GM21447 (cell line): ENCODE data around the gene ARHGEF33.

Source experiments
- ATAC-seq: cut with Tn5 transposase; IDR thresholded peaks from one replicate; pipeline ENCODE4 v1.9.1; 2021; ENCODE audit not compliant: unreplicated experiment

Gene ARHGEF33

GRCh38 chr2:39013871-39014270 is 124.2 kb downstream of the ARHGEF33 start:
- no peak for ATAC-seq

GRCh38 chr2:39015424-39015823 is 125.7 kb downstream of the ARHGEF33 start:
- no peak for ATAC-seq

GRCh38 chr2:39017334-39017733 is 127.7 kb downstream of the ARHGEF33 start:
- no peak for ATAC-seq

GRCh38 chr2:39018638-39019037 is 129.0 kb downstream of the ARHGEF33 start:
- no peak for ATAC-seq

- no peak for ATAC-seq
Observed at GRCh38 chr2:39020383-39020782, 130.7 kb downstream of the ARHGEF33 start.

GRCh38 chr2:39022642-39023235 is 133.1 kb downstream of the ARHGEF33 start:
- ATAC-seq = no peak

- no peak for ATAC-seq
Observed at GRCh38 chr2:39023649-39024048, 134.0 kb downstream of the ARHGEF33 start.

- no peak for ATAC-seq
Observed at GRCh38 chr2:39024833-39025232, 135.2 kb downstream of the ARHGEF33 start.
